MM.1S (cell line): ENCODE results near the gene GALNT10.

Experiments
- DNase-seq: peaks from one replicate; pipeline ENCODE4 v3.0.0-alpha.2; 2015
- H2AFZ ChIP-seq: fragments of 300-600 bp; sonication (generic); 2 replicates; pipeline ENCODE4 v1.6.0; 2016; ENCODE audit warnings: antibody characterized with exemption, low read length
- H3F3A ChIP-seq: fragments of 300-600 bp; sonication (generic); 2 replicates; pipeline ENCODE4 v1.6.1; 2016; ENCODE audit warnings: mild to moderate bottlenecking, antibody characterized with exemption, low read length, moderate library complexity, mixed read lengths; ENCODE audit not compliant: insufficient read depth
- H3K27ac ChIP-seq: fragments of 300-600 bp; sonication (generic); 2 replicates; pipeline ENCODE4 v1.5.1; 2016; ENCODE audit warnings: mild to moderate bottlenecking, low read length
- H3K27me3 ChIP-seq: fragments of 300-600 bp; sonication (generic); replicated peaks from 2 replicates; pipeline ENCODE4 v1.6.0; 2016; ENCODE audit warnings: low read length; ENCODE audit not compliant: insufficient read depth
- H3K36me3 ChIP-seq: fragments of 300-600 bp; sonication (generic); replicated peaks from 2 replicates; pipeline ENCODE4 v1.6.1; 2016; ENCODE audit warnings: mild to moderate bottlenecking, low read length, mixed read lengths; ENCODE audit not compliant: insufficient read depth
- H3K4me1 ChIP-seq: fragments of 300-600 bp; sonication (generic); 2 replicates; pipeline ENCODE4 v1.6.1; 2016; ENCODE audit warnings: low read length, mixed read lengths
- H3K4me2 ChIP-seq: fragments of 300-600 bp; sonication (generic); 2 replicates; pipeline ENCODE4 v1.6.0; 2016; ENCODE audit warnings: low read depth, low read length
- H3K4me3 ChIP-seq: fragments of 300-600 bp; sonication (generic); 2 replicates; pipeline ENCODE4 v1.5.1; 2016; ENCODE audit warnings: low read length, mixed read lengths
- H3K79me2 ChIP-seq: fragments of 300-600 bp; sonication (generic); 2 replicates; pipeline ENCODE4 v1.6.1; 2016; ENCODE audit warnings: mixed run types, low read length, mixed read lengths
- H3K9ac ChIP-seq: fragments of 300-600 bp; sonication (generic); 2 replicates; pipeline ENCODE4 v1.6.1; 2016; ENCODE audit warnings: low read length, mixed read lengths
- H3K9me2 ChIP-seq: fragments of 300-600 bp; sonication (generic); replicated peaks from 2 replicates; pipeline ENCODE4 v1.6.1; 2016; ENCODE audit warnings: mild to moderate bottlenecking, low read length, mixed read lengths; ENCODE audit not compliant: insufficient read depth
- H3K9me3 ChIP-seq: fragments of 300-600 bp; sonication (generic); replicated peaks from 2 replicates; pipeline ENCODE4 v1.6.1; 2016; ENCODE audit warnings: mild to moderate bottlenecking, low read length, mixed read lengths; ENCODE audit not compliant: insufficient read depth
- H4K20me1 ChIP-seq: fragments of 300-600 bp; sonication (generic); 2 replicates; pipeline ENCODE4 v1.6.1; 2016; ENCODE audit warnings: mild to moderate bottlenecking, low read length, moderate library complexity, mixed read lengths; ENCODE audit not compliant: insufficient read depth
- EZH2 ChIP-seq: fragments of 300-600 bp; sonication (generic); optimal IDR thresholded peaks from 2 replicates; pipeline ENCODE3; 2017; ENCODE audit warnings: low read depth, mild to moderate bottlenecking, antibody characterized with exemption, low read length, mixed read lengths
- EZH2phosphoT487 ChIP-seq: fragments of 300-600 bp; sonication (generic); IDR thresholded peaks from 2 replicates; pipeline ENCODE4 v1.6.1; 2018; ENCODE audit warnings: antibody characterized with exemption, low read length
- TF ChIP-seq, protein P1 (sequence below): fragments of 300-600 bp; sonication (generic); IDR thresholded peaks from 2 replicates; pipeline ENCODE4 v1.5.1; 2016; ENCODE audit warnings: antibody characterized with exemption, low read length, mixed read lengths

Gene GALNT10

DNA sequence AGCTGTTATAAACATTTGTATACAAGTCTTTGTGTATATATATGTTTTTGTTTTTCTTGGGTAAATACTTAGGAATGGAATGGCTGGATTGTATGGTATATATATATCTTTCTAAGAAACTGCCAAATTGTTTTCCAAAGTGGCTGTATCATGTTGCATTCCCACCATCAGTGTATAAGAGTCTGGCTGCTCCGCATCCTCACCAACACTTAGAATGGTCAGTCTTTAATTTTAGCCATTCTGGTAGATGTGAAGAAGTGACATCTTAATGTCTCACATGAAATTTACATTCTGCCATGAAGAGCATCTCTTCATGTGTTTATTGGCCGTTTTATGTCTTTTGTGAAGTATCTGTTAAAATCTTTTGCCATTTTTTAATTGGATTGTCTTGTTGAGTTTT lies 31.9 kb downstream of the GALNT10 start:
- no peaks in the 10 kb centered on the region for H3K27me3 ChIP-seq
- no peaks in the 10 kb centered on the region for H3K9me3 ChIP-seq
- H2AFZ ChIP-seq, result 0 out of 2 replicates have a peak overlapping the region, but pooled peaks have one; percentile 30
- no peak for DNase-seq
- H3K9me2 ChIP-seq, result no peaks in the 10 kb centered on the region
- no peak for TF ChIP-seq EZH2
- no peak for TF ChIP-seq EZH2phosphoT487
- TF ChIP-seq, protein P1, sequence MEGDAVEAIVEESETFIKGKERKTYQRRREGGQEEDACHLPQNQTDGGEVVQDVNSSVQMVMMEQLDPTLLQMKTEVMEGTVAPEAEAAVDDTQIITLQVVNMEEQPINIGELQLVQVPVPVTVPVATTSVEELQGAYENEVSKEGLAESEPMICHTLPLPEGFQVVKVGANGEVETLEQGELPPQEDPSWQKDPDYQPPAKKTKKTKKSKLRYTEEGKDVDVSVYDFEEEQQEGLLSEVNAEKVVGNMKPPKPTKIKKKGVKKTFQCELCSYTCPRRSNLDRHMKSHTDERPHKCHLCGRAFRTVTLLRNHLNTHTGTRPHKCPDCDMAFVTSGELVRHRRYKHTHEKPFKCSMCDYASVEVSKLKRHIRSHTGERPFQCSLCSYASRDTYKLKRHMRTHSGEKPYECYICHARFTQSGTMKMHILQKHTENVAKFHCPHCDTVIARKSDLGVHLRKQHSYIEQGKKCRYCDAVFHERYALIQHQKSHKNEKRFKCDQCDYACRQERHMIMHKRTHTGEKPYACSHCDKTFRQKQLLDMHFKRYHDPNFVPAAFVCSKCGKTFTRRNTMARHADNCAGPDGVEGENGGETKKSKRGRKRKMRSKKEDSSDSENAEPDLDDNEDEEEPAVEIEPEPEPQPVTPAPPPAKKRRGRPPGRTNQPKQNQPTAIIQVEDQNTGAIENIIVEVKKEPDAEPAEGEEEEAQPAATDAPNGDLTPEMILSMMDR, result no peak
- H3F3A ChIP-seq, result peaks cover 22% of the 10 kb centered on the region
- no peaks in the 10 kb centered on the region for H3K36me3 ChIP-seq
- H3K4me2 ChIP-seq, result peak overlapping the region; percentile 35; the same call in 1 of the 2 replicates
- H4K20me1 ChIP-seq, result no peaks in the 10 kb centered on the region
- H3K4me1 ChIP-seq, result peaks cover 28% of the 10 kb centered on the region
- peaks cover 17% of the 10 kb centered on the region for H3K79me2 ChIP-seq
- no peak overlapping the region for H3K4me3 ChIP-seq
- peak overlapping the region; percentile 78; the same call in 1 of the 2 replicates for H3K27ac ChIP-seq
- H3K9ac ChIP-seq, result no peak overlapping the region; the same call in 1 of the 2 replicates

- Histone ChIP-seq H3K79me2 (peaks cover 18% of the 10 kb centered on the region), H3K4me1 (peaks cover 32% of the 10 kb centered on the region), H3K9me2 (no peaks in the 10 kb centered on the region), H3K36me3 (no peaks in the 10 kb centered on the region), H4K20me1 (no peaks in the 10 kb centered on the region), H3K4me2 (no peak overlapping the region), H3K9ac (no peak overlapping the region), H3K27me3 (no peaks in the 10 kb centered on the region), H3K27ac (no peak overlapping the region), H3F3A (peaks cover 25% of the 10 kb centered on the region), H3K4me3 (no peak overlapping the region), H3K9me3 (no peaks in the 10 kb centered on the region), H2AFZ (no peak overlapping the region)
- TF ChIP-seq EZH2phosphoT487, result no peak
- TF ChIP-seq, protein P1, result no peak
- TF ChIP-seq EZH2, result no peak
- DNase-seq, result no peak
These were observed 32.8 kb downstream of the GALNT10 start for GRCh38 chr5:154223320-154223719.

DNA sequence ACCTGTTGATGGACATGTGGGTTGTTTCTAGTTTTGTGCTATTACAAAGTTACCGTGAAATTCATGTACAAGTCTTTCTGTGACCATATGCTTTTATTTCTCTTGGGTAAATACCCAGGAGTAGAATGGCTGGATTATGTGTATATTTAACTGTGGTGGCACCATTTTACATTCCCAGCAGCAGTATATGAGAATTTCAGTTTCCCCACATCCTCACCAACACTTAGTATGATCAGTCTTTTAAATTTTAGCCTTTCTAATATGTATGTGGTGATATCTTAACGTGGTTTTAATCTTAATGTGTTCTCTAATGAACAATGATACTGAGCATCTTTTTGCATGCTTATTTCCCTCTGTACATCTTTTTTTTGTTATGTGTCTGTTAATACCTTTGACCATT lies 36.6 kb downstream of the GALNT10 start:
- no peak overlapping the region for H3K27ac ChIP-seq
- H3K4me3 ChIP-seq, result no peak overlapping the region
- TF ChIP-seq EZH2phosphoT487 (no peak), EZH2 (no peak)
- TF ChIP-seq, protein P1, result no peak
- no peak overlapping the region for H3K9ac ChIP-seq
- H3K4me1 ChIP-seq, result peaks cover 19% of the 10 kb centered on the region
- H3K9me3 ChIP-seq, result no peaks in the 10 kb centered on the region
- no peaks in the 10 kb centered on the region for H4K20me1 ChIP-seq
- DNase-seq, result no peak
- H3K36me3 ChIP-seq, result no peaks in the 10 kb centered on the region
- no peaks in the 10 kb centered on the region for H3K9me2 ChIP-seq
- H3K4me2 ChIP-seq, result no peak overlapping the region
- peaks cover 17% of the 10 kb centered on the region for H3F3A ChIP-seq
- H3K79me2 ChIP-seq, result peaks cover 42% of the 10 kb centered on the region
- H3K27me3 ChIP-seq, result no peaks in the 10 kb centered on the region
- no peak overlapping the region for H2AFZ ChIP-seq
